ENCODE data around the gene MYO1B. TPM values are rescaled to one million over a fixed set of nuclear protein-coding genes. Genes with fewer than 3 reads are reported as not detected.

MYO1B gene
- total and polyA plus RNA-seq, 2 experiments from 2014 or later, result 26.4 to 70.6 TPM

DNA sequence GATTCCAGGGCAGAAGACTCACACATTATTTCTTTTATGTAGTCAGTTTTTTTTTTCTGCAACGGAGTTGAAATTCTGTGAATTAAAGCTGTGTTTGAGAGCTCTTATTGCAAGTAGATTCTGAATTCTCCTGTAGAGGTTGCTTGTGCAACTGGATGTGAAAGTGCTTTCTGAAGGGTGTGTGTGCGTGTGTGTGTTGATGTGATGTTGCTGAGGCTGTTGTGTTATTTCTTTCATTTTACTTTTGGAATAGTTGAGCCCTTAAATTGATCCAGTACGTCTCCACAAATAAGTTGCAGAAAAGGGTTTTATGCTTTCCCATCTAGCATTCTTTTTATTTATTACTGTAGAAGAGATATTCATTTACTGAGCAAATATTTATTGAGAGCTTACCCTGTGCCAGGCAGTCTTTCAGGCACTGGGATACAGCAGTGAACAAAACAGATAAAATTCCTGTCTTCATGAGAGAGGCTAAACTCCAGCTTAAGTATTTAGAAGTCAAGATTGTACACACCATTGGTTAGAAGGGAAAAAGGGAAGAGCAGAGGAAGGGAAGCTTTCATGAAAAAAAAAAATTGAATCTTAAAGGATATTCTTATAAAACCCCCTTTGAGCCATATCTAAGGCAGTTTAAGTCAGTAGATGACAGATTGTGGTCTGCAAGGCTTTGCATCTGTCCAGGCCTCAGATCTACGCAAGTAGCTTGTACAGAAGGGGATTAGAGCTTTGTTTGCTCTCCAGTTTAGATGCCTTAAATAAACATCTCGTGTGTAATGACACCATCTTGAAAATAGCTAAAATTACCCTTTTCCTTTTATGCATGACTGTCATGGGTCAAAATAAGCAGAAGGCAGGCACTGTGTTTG, 58.2 kb downstream of the MYO1B start:
- Histone ChIP-seq H2AFZ (no peak overlapping the region), H3F3A (replicated peaks; ENCODE audit: low read depth) (no peaks in the 10 kb centered on the region), H3K9me2 (ENCODE audit: insufficient read depth) (peaks cover 16% of the 10 kb centered on the region), H3K79me2 (replicated peaks; ENCODE audit: insufficient read depth) (peaks cover 70% of the 10 kb centered on the region), H4K20me1 (replicated peaks; ENCODE audit: insufficient read depth) (peaks cover 15% of the 10 kb centered on the region), H3K27ac (ENCODE audit: low read depth) (0 out of 2 replicates have a peak overlapping the region, but pooled peaks have one; percentile 77), H3K4me1 (ENCODE audit: insufficient read depth) (peaks cover 13% of the 10 kb centered on the region), H3K4me3 (no peak overlapping the region), H3K27me3 (ENCODE audit: insufficient read depth) (no peaks in the 10 kb centered on the region), H3K36me3 (ENCODE audit: insufficient read depth) (no peaks in the 10 kb centered on the region), H3K4me2 (no peak overlapping the region)
- ATAC-seq (no peak), DNase-seq (ENCODE audit: low spot score) (no peak)
- Mint-ChIP-seq H3K27me3 (ENCODE audit: insufficient read depth, low read depth, poor library complexity) (peaks cover 2% of the 10 kb centered on the region), H3K36me3 (ENCODE audit: low read depth) (peaks cover 12% of the 10 kb centered on the region; the same call in 2 of the 3 replicates), H3K27ac (peak overlapping the region; percentile 44), H3K9me3 (no peaks in the 10 kb centered on the region), H3K4me3 (no peak overlapping the region), H3K4me1 (peaks cover 15% of the 10 kb centered on the region)
- TF ChIP-seq NANOG (IDR thresholded peaks at IDR 0.05; ENCODE audit: borderline replicate concordance) (no peak), ZNF114 (CRISPR knock-in tag; IDR thresholded peaks at IDR 0.05) (no peak), EZH2phosphoT487 (IDR thresholded peaks at IDR 0.05; ENCODE audit: unreplicated experiment) (no peak), STAT1 (IDR thresholded peaks at IDR 0.05; ENCODE audit: unreplicated experiment) (no peak), EZH2 (IDR thresholded peaks at IDR 0.05; ENCODE audit: low read depth, unreplicated experiment) (no peak), CREB1 (CRISPR knock-in tag; IDR thresholded peaks at IDR 0.05; ENCODE audit: low read depth) (no peak), JUNB (IDR thresholded peaks at IDR 0.05; ENCODE audit: unreplicated experiment) (no peak), ZNF331 (CRISPR knock-in tag; IDR thresholded peaks at IDR 0.05; ENCODE audit: low read depth) (no peak), POLR2AphosphoS5 (IDR thresholded peaks at IDR 0.05; ENCODE audit: low read depth) (no peak)
- TF ChIP-seq, protein P1, sequence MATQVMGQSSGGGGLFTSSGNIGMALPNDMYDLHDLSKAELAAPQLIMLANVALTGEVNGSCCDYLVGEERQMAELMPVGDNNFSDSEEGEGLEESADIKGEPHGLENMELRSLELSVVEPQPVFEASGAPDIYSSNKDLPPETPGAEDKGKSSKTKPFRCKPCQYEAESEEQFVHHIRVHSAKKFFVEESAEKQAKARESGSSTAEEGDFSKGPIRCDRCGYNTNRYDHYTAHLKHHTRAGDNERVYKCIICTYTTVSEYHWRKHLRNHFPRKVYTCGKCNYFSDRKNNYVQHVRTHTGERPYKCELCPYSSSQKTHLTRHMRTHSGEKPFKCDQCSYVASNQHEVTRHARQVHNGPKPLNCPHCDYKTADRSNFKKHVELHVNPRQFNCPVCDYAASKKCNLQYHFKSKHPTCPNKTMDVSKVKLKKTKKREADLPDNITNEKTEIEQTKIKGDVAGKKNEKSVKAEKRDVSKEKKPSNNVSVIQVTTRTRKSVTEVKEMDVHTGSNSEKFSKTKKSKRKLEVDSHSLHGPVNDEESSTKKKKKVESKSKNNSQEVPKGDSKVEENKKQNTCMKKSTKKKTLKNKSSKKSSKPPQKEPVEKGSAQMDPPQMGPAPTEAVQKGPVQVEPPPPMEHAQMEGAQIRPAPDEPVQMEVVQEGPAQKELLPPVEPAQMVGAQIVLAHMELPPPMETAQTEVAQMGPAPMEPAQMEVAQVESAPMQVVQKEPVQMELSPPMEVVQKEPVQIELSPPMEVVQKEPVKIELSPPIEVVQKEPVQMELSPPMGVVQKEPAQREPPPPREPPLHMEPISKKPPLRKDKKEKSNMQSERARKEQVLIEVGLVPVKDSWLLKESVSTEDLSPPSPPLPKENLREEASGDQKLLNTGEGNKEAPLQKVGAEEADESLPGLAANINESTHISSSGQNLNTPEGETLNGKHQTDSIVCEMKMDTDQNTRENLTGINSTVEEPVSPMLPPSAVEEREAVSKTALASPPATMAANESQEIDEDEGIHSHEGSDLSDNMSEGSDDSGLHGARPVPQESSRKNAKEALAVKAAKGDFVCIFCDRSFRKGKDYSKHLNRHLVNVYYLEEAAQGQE (IDR thresholded peaks at IDR 0.05; ENCODE audit: unreplicated experiment), result no peak
- TF ChIP-seq, protein P2, sequence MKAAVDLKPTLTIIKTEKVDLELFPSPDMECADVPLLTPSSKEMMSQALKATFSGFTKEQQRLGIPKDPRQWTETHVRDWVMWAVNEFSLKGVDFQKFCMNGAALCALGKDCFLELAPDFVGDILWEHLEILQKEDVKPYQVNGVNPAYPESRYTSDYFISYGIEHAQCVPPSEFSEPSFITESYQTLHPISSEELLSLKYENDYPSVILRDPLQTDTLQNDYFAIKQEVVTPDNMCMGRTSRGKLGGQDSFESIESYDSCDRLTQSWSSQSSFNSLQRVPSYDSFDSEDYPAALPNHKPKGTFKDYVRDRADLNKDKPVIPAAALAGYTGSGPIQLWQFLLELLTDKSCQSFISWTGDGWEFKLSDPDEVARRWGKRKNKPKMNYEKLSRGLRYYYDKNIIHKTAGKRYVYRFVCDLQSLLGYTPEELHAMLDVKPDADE (IDR thresholded peaks at IDR 0.05), result no peak
- TF ChIP-seq, protein P3, sequence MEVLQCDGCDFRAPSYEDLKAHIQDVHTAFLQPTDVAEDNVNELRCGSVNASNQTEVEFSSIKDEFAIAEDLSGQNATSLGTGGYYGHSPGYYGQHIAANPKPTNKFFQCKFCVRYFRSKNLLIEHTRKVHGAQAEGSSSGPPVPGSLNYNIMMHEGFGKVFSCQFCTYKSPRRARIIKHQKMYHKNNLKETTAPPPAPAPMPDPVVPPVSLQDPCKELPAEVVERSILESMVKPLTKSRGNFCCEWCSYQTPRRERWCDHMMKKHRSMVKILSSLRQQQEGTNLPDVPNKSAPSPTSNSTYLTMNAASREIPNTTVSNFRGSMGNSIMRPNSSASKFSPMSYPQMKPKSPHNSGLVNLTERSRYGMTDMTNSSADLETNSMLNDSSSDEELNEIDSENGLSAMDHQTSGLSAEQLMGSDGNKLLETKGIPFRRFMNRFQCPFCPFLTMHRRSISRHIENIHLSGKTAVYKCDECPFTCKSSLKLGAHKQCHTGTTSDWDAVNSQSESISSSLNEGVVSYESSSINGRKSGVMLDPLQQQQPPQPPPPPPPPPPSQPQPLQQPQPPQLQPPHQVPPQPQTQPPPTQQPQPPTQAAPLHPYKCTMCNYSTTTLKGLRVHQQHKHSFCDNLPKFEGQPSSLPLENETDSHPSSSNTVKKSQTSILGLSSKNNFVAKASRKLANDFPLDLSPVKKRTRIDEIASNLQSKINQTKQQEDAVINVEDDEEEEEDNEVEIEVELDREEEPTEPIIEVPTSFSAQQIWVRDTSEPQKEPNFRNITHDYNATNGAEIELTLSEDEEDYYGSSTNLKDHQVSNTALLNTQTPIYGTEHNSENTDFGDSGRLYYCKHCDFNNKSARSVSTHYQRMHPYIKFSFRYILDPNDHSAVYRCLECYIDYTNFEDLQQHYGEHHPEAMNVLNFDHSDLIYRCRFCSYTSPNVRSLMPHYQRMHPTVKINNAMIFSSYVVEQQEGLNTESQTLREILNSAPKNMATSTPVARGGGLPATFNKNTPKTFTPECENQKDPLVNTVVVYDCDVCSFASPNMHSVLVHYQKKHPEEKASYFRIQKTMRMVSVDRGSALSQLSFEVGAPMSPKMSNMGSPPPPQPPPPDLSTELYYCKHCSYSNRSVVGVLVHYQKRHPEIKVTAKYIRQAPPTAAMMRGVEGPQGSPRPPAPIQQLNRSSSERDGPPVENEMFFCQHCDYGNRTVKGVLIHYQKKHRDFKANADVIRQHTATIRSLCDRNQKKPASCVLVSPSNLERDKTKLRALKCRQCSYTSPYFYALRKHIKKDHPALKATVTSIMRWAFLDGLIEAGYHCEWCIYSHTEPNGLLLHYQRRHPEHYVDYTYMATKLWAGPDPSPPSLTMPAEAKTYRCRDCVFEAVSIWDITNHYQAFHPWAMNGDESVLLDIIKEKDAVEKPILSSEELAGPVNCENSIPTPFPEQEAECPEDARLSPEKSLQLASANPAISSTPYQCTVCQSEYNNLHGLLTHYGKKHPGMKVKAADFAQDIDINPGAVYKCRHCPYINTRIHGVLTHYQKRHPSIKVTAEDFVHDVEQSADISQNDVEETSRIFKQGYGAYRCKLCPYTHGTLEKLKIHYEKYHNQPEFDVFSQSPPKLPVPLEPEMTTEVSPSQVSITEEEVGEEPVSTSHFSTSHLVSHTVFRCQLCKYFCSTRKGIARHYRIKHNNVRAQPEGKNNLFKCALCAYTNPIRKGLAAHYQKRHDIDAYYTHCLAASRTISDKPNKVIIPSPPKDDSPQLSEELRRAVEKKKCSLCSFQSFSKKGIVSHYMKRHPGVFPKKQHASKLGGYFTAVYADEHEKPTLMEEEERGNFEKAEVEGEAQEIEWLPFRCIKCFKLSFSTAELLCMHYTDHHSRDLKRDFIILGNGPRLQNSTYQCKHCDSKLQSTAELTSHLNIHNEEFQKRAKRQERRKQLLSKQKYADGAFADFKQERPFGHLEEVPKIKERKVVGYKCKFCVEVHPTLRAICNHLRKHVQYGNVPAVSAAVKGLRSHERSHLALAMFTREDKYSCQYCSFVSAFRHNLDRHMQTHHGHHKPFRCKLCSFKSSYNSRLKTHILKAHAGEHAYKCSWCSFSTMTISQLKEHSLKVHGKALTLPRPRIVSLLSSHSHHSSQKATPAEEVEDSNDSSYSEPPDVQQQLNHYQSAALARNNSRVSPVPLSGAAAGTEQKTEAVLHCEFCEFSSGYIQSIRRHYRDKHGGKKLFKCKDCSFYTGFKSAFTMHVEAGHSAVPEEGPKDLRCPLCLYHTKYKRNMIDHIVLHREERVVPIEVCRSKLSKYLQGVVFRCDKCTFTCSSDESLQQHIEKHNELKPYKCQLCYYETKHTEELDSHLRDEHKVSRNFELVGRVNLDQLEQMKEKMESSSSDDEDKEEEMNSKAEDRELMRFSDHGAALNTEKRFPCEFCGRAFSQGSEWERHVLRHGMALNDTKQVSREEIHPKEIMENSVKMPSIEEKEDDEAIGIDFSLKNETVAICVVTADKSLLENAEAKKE (CRISPR knock-in tag; IDR thresholded peaks at IDR 0.05), result no peak
- TF ChIP-seq, protein P4, sequence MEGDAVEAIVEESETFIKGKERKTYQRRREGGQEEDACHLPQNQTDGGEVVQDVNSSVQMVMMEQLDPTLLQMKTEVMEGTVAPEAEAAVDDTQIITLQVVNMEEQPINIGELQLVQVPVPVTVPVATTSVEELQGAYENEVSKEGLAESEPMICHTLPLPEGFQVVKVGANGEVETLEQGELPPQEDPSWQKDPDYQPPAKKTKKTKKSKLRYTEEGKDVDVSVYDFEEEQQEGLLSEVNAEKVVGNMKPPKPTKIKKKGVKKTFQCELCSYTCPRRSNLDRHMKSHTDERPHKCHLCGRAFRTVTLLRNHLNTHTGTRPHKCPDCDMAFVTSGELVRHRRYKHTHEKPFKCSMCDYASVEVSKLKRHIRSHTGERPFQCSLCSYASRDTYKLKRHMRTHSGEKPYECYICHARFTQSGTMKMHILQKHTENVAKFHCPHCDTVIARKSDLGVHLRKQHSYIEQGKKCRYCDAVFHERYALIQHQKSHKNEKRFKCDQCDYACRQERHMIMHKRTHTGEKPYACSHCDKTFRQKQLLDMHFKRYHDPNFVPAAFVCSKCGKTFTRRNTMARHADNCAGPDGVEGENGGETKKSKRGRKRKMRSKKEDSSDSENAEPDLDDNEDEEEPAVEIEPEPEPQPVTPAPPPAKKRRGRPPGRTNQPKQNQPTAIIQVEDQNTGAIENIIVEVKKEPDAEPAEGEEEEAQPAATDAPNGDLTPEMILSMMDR (conservative IDR thresholded peaks at IDR 0.05; ENCODE audit: low read depth in 2 of 2), result no peak
